H9 (cell line): ENCODE data around the gene CPLANE1. TPM values are rescaled to one million over a fixed set of nuclear protein-coding genes. Genes with fewer than 3 reads are reported as not detected.

Source experiments
- DNase-seq: peaks from one replicate; pipeline ENCODE4 v3.0.0-alpha.2; 2017
- H2AFZ ChIP-seq: one replicate; pipeline ENCODE4 v1.6.1; 2013; ENCODE audit warnings: mild to moderate bottlenecking, low read length, control low read depth, moderate library complexity
- H2AK5ac ChIP-seq: 2 replicates; pipeline ENCODE4 v1.6.1; 2013; ENCODE audit warnings: low read length, control low read depth, mixed read lengths; ENCODE audit not compliant: insufficient read length
- H2BK120ac ChIP-seq: one replicate; pipeline ENCODE4 v1.6.1; 2013; ENCODE audit warnings: low read depth, mild to moderate bottlenecking, low read length, control low read depth, inconsistent platforms; ENCODE audit not compliant: poor library complexity, severe bottlenecking
- H2BK12ac ChIP-seq: 2 replicates; pipeline ENCODE4 v1.6.1; 2013; ENCODE audit warnings: low read length, control low read depth, mixed read lengths, low read depth; ENCODE audit not compliant: insufficient read length
- H2BK15ac ChIP-seq: 2 replicates; pipeline ENCODE4 v1.6.1; 2013; ENCODE audit warnings: low read depth, low read length, control low read depth
- H2BK20ac ChIP-seq: one replicate; pipeline ENCODE4 v1.6.1; 2013; ENCODE audit warnings: low read depth, mild to moderate bottlenecking, low read length, control low read depth, inconsistent platforms; ENCODE audit not compliant: poor library complexity, severe bottlenecking
- H2BK5ac ChIP-seq: 2 replicates; pipeline ENCODE4 v1.6.1; 2013; ENCODE audit warnings: low read length, control low read depth, mixed read lengths; ENCODE audit not compliant: insufficient read length
- H3K14ac ChIP-seq: 2 replicates; pipeline ENCODE4 v1.6.1; 2013; ENCODE audit warnings: low read length, control low read depth; ENCODE audit not compliant: insufficient read depth
- H3K18ac ChIP-seq: 2 replicates; pipeline ENCODE4 v1.6.1; 2013; ENCODE audit warnings: low read depth, mild to moderate bottlenecking, mixed read lengths, low read length, control low read depth; ENCODE audit not compliant: insufficient read length
- H3K23ac ChIP-seq: 2 replicates; pipeline ENCODE4 v1.6.1; 2013; ENCODE audit warnings: low read length, control low read depth, mixed read lengths, low read depth; ENCODE audit not compliant: insufficient read length
- H3K23me2 ChIP-seq: 2 replicates; pipeline ENCODE4 v1.6.1; 2013; ENCODE audit warnings: low read depth, mild to moderate bottlenecking, mixed read lengths, low read length, control low read depth; ENCODE audit not compliant: insufficient read length, poor library complexity, severe bottlenecking
- H3K27ac ChIP-seq: 2 replicates; pipeline ENCODE4 v1.5.1; 2013; ENCODE audit warnings: low read length, control low read depth, mixed read lengths, low read depth; ENCODE audit not compliant: insufficient read length
- H3K27me3 ChIP-seq: 2 replicates; pipeline ENCODE4 v1.6.1; 2013; ENCODE audit warnings: low read length, control low read depth, inconsistent platforms; ENCODE audit not compliant: insufficient read depth
- H3K4ac ChIP-seq: 2 replicates; pipeline ENCODE4 v1.6.1; 2013; ENCODE audit warnings: low read depth, mild to moderate bottlenecking, control low read depth, inconsistent platforms, low read length, moderate library complexity
- H3K4me1 ChIP-seq: 2 replicates; pipeline ENCODE4 v1.6.1; 2013; ENCODE audit warnings: low read length, control low read depth, inconsistent platforms; ENCODE audit not compliant: insufficient read depth
- H3K4me2 ChIP-seq: 2 replicates; pipeline ENCODE4 v1.6.1; 2013; ENCODE audit warnings: low read length, control low read depth, mixed read lengths; ENCODE audit not compliant: insufficient read length, insufficient read depth
- H3K56ac ChIP-seq: 2 replicates; pipeline ENCODE4 v1.6.1; 2013; ENCODE audit warnings: low read depth, mild to moderate bottlenecking, mixed read lengths, low read length, control low read depth; ENCODE audit not compliant: insufficient read length
- H3K79me1 ChIP-seq: 2 replicates; pipeline ENCODE4 v1.6.1; 2013; ENCODE audit warnings: low read depth, mild to moderate bottlenecking, moderate library complexity, low read length, control low read depth, inconsistent platforms; ENCODE audit not compliant: insufficient read depth, poor library complexity, severe bottlenecking
- H3K79me2 ChIP-seq: 2 replicates; pipeline ENCODE4 v1.6.1; 2013; ENCODE audit warnings: low read length, control low read depth, inconsistent platforms; ENCODE audit not compliant: insufficient read depth
- H3K9ac ChIP-seq: 2 replicates; pipeline ENCODE4 v1.6.1; 2013; ENCODE audit warnings: low read length, control low read depth, mixed read lengths; ENCODE audit not compliant: insufficient read length; ENCODE audit errors: extremely low read depth
- H3K9me3 ChIP-seq: one replicate; pipeline ENCODE4 v1.6.1; 2013; ENCODE audit warnings: low read depth, low read length, inconsistent platforms; ENCODE audit not compliant: control insufficient read depth
- H3T11ph ChIP-seq: one replicate; pipeline ENCODE4 v1.6.1; 2013; ENCODE audit warnings: mild to moderate bottlenecking, low read length, control low read depth, inconsistent platforms
- H4K20me1 ChIP-seq: one replicate; pipeline ENCODE4 v1.6.1; 2013; ENCODE audit not compliant: control insufficient read depth, insufficient read length, insufficient read depth
- H4K5ac ChIP-seq: 2 replicates; pipeline ENCODE4 v1.6.1; 2013; ENCODE audit warnings: low read depth, mild to moderate bottlenecking, mixed read lengths, low read length, control low read depth; ENCODE audit not compliant: insufficient read length
- H4K8ac ChIP-seq: replicated peaks from 2 replicates; pipeline ENCODE4 v1.6.1; 2013; ENCODE audit warnings: low read length, control low read depth, mixed read lengths, low read depth; ENCODE audit not compliant: insufficient read length
- H4K91ac ChIP-seq: 2 replicates; pipeline ENCODE4 v1.6.1; 2013; ENCODE audit warnings: low read depth, mild to moderate bottlenecking, moderate library complexity, mixed read lengths, low read length, control low read depth; ENCODE audit not compliant: insufficient read length
- H3K27ac Mint-ChIP-seq, 3 experiments: 2 replicates in 2 of 3; 3 replicates in 1 of 3; pipeline ENCODE4 v1.8.0; 2020 to 2021; ENCODE audit warnings: mixed read lengths in 3 of 3, mild to moderate bottlenecking in 1 of 3, moderate library complexity in 1 of 3
- H3K27me3 Mint-ChIP-seq: 2 replicates; pipeline ENCODE4 v1.8.0; 2021; ENCODE audit warnings: low read depth, mild to moderate bottlenecking, moderate library complexity, mixed read lengths
- H3K36me3 Mint-ChIP-seq, 3 experiments: 2 replicates in 2 of 3; 3 replicates in 1 of 3; pipeline ENCODE4 v1.8.0; 2020 to 2021; ENCODE audit warnings: low read depth in 3 of 3, mixed read lengths in 3 of 3; ENCODE audit not compliant: insufficient read depth in 1 of 3
- H3K4me1 Mint-ChIP-seq, 2 experiments: 2 replicates each; pipeline ENCODE4 v1.8.0; 2020; ENCODE audit warnings: mixed read lengths in 2 of 2
- H3K4me3 Mint-ChIP-seq, 2 experiments: 2 replicates in 1 of 2; 3 replicates in 1 of 2; pipeline ENCODE4 v1.8.0; 2020 to 2021; ENCODE audit warnings: mild to moderate bottlenecking in 2 of 2, mixed read lengths in 2 of 2, moderate library complexity in 1 of 2
- H3K9me3 Mint-ChIP-seq, 2 experiments: 2 replicates in 1 of 2; 3 replicates in 1 of 2; pipeline ENCODE4 v1.8.0; 2020; ENCODE audit warnings: mild to moderate bottlenecking in 2 of 2, mixed read lengths in 2 of 2, moderate library complexity in 1 of 2
- WGBS: extraction: QIAGEN DNeasy Blood & Tissue Kit; methylation state at CpG from one replicate; pipeline ENCODE4 v1.1.7; 2013; ENCODE audit warnings: missing lambda C conversion rate, low lambda C conversion rate, mixed read lengths; ENCODE audit not compliant: insufficient read length; ENCODE audit errors: extremely low coverage; 5-methylcytosine and 5-hydroxymethylcytosine counted together
- total RNA-seq: library from RNA; stranded (reverse); gene quantifications from 2 replicates; pipeline ENCODE4 v1.2.1, GENCODE V29; 2021
- TF ChIP-seq, protein P1 (sequence below): fragments of 200-600 bp; sonication (generic); conservative IDR thresholded peaks from 3 replicates; pipeline ENCODE4 v1.8.0; 2021; ENCODE audit warnings: antibody characterized with exemption, mild to moderate bottlenecking

The CPLANE1 gene
- total RNA-seq, 1 experiment from 2014 or later = 11.6 TPM

DNA sequence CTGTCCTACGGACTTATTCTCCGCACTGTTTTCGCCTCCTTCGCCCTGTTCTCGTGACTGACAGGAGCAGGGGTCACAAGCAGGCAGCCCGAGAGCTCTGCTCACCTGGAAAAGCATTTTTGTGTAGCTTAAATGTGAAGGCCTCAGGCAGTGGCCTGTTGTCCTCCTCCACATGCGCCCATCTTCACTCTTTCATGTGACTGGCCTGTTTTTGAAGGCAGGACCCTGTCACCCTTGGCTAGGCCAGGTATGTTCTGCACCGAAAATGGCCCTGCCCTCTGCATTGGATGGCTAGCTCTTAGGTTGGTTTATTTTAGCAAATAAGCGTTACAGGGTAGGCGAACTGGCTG lies 614 bp upstream of the CPLANE1 start:
- peaks cover 2 to 11% (median 3%) of the 10 kb centered on the region in 3 experiments; a peak in 6 of 7 replicates for H3K36me3 Mint-ChIP-seq
- Histone ChIP-seq H2BK20ac (no peak overlapping the region), H3T11ph (no peak overlapping the region), H3K23me2 (peaks cover 3% of the 10 kb centered on the region), H3K4me2 (peak overlapping the region; percentile 18), H2AK5ac (no peak overlapping the region), H4K20me1 (no peaks in the 10 kb centered on the region), H2BK15ac (no peak overlapping the region), H3K27ac (no peak overlapping the region), H3K14ac (no peak overlapping the region), H2BK5ac (no peak overlapping the region), H4K91ac (no peak overlapping the region), H3K56ac (no peak overlapping the region), H2BK120ac (no peak overlapping the region), H3K79me2 (no peaks in the 10 kb centered on the region), H3K79me1 (no peaks in the 10 kb centered on the region), H2AFZ (no peak overlapping the region), H3K9ac (no peak overlapping the region), H3K23ac (no peak overlapping the region), H2BK12ac (no peak overlapping the region), H3K18ac (no peak overlapping the region), H4K5ac (no peak overlapping the region), H3K9me3 (no peaks in the 10 kb centered on the region), H4K8ac (no peak overlapping the region), H3K4ac (no peak overlapping the region), H3K27me3 (no peaks in the 10 kb centered on the region), H3K4me1 (no peaks in the 10 kb centered on the region)
- TF ChIP-seq, protein P1, sequence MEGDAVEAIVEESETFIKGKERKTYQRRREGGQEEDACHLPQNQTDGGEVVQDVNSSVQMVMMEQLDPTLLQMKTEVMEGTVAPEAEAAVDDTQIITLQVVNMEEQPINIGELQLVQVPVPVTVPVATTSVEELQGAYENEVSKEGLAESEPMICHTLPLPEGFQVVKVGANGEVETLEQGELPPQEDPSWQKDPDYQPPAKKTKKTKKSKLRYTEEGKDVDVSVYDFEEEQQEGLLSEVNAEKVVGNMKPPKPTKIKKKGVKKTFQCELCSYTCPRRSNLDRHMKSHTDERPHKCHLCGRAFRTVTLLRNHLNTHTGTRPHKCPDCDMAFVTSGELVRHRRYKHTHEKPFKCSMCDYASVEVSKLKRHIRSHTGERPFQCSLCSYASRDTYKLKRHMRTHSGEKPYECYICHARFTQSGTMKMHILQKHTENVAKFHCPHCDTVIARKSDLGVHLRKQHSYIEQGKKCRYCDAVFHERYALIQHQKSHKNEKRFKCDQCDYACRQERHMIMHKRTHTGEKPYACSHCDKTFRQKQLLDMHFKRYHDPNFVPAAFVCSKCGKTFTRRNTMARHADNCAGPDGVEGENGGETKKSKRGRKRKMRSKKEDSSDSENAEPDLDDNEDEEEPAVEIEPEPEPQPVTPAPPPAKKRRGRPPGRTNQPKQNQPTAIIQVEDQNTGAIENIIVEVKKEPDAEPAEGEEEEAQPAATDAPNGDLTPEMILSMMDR = no peak
- peak overlapping the region; percentile 78 to 90 for H3K4me3 Mint-ChIP-seq
- peaks cover 6 to 9% of the 10 kb centered on the region in 2 experiments for H3K4me1 Mint-ChIP-seq
- H3K9me3 Mint-ChIP-seq = peaks cover 13 to 14% of the 10 kb centered on the region in 2 experiments
- H3K27me3 Mint-ChIP-seq = no peaks in the 10 kb centered on the region; the same call in 1 of the 2 replicates
- no CpG with 5 or more reads among the region's 10 CpGs for WGBS
- no peak for DNase-seq
- H3K27ac Mint-ChIP-seq = peak overlapping the region; percentile 81 to 95 (median 91); a peak in 4 of 7 replicates
